NCI-H446 (cell line): ENCODE results near the gene KCNG2.
"Not testable (repeated sequence)": the region's sequence is repeated elsewhere in the genome, so short reads cannot be mapped to it uniquely, and the experiment has no call there.

Experiments
- DNase-seq, 2 experiments: peaks; one replicate each; lab custom pipeline; 2025; lab: John Stamatoyannopoulos, UW

Gene KCNG2

DNA sequence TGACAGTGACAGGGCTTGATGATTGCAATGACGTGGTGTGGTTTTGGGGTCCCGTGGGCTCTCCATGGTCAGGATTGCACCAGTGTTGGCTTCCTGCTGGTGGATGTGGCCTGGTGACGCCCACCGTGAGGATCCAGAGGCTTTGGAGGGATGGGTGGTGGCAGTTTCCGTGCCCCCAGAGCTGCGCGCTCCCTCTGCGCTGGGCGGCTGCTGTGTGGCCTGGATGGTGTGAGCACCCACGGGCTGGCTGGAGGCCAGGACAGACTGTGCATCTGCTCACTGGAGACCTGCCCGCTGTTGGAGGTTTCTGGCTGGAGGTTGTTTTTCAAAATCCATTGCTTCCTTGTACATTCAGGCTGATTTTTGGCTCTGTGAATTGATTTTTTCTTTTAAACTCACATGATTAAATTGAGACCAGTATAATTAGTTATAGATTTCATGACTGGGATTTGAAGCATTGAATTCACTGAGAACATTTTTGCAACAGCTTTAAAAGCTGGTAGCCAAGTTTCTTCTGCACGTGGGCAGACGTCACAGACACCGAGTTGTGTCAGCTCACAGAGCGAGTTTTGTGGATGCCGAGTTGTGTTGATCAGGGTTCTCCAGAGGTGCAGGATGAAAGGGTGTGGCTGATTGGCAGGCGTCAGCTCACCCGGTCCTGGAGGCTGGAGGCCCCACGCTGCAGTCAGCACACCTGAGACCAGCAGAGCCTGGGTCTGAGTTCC is 72.7 kb downstream of the KCNG2 start:
- DNase-seq: peak; percentile 9 to 46

DNA sequence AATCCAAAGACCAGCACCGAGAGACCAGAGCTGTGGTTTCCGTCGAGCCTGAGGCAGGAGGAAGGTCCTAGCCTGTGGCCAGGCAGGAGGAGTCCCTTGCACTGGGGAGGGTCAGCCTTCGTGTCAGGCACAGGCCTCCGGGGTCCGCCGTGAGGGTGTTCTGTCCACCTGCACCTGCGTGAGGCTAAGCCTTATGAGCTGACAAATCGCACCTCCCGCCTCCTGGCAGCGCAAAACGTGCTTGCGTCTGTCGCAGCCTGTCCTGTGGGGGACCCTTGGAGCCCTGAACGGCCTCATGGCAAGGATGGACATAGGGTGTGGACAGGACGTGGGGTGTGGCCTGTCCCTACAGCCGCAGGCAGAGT is 73.3 kb downstream of the KCNG2 start:
- DNase-seq: no peak

DNA sequence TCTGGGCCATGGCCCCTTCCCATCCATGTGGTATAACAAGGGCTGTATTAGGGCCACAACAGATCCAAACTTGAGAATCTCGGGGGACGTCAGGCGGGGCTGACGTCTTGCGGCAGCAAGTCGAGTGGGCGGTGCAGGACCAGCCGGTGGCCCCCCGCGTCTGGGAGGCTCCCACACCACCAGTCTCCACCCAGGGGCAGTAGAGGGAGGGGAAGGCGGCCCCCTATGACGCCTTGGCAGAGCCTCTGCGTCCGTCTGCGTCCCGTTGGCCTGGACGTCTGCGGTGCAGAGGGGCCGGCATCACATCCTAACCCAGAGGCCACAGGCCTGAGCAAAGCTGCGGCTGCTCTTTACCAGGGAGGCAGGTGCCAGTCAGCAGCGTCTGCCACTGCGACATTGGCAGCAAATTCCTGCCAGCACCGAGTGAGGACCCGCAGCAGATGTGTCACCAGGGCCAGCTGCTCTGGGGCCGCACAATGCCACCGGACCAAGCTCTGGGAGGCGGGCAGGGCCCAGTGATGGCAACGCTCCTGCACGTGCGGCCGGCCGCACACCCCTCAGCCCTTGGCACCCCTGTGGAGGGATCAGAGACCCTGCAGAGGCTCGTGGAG is 73.8 kb downstream of the KCNG2 start:
- no peak for DNase-seq

DNA sequence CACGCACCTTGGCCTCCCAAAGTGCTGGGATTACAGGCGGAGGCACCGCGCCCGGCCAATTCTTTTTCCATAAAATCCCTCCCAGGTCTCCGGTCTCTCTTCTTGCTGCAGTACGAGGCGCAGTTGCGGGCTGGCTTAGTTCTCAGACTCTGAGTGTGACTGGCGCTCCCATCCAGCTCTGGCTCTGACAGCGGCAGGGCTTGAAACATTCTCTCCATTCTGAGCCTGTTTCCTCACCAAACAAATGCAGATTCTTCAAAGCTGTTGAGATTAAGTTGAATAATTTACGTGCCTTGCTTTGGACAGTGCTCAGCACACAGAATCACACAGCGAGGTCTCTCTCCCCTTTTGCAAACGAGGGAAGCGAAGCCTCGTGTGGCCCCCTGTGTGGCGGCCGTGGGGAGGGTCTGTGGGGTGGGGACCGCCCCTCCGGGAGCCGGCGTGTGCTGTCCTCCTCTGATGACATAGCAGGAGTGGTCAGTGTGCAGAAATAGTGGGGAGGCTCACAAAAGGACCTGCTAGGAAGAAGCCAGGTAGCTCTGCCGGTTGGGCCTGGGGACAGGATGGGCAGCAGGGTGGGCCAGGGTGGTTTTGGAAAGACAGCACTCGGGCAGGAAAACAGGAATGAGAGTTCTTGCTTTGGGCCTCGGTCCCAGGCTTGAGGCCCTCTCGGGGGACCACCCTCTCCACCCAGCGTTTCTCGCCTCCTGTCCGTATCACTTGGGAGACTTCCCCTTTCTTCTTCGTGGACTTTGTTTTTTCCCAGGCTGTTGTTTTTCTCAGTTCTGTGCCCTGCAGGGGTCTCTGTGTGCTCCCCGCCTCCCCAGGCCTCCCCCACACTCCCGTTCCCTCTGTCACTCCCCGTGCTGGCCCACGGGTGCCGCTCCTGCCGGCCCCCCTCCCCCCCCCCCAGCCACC is 75.0 kb downstream of the KCNG2 start:
- no peak for DNase-seq

DNA sequence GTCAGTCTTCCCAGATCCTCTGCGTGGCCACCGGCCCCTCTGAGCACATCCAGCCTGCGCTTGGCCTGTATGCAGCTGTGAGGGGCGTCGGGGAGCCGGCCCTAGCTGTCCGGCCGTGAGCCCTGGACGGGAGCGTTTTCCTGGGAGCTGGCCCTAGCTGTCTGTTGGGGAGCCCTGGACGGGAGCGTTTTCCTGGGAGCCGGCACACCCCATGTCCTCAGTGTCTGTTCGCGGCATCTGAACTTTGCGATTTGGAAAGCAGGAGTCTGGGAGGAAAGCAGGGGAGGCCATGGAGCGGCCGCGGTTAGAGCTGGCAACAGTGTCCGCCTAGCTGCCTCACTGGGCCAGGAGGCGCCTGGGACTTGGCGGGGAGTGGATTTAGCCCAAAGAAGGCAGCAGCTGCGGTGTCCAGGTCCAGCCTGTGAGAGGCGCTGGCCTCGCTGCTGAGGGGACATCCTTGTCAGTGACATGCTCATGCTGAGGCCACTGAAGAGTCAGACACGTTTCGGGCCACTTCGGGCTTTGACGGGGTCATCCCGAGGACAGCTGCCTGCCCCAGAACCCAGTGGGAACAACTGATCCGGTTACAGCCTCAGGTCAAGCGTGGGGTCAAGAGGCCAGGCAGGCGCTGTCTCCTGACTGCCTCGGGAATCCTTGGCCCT is 75.8 kb downstream of the KCNG2 start:
- no peak for DNase-seq

- no peak for DNase-seq
Observed at GRCh38 chr18:79874553-79875530, 77.1 kb downstream of the KCNG2 start.

- DNase-seq: no peak
Observed at GRCh38 chr18:79875531-79875919, 77.8 kb downstream of the KCNG2 start.

GRCh38 chr18:79875931-79876461 is 78.3 kb downstream of the KCNG2 start:
- DNase-seq: no peak

DNA sequence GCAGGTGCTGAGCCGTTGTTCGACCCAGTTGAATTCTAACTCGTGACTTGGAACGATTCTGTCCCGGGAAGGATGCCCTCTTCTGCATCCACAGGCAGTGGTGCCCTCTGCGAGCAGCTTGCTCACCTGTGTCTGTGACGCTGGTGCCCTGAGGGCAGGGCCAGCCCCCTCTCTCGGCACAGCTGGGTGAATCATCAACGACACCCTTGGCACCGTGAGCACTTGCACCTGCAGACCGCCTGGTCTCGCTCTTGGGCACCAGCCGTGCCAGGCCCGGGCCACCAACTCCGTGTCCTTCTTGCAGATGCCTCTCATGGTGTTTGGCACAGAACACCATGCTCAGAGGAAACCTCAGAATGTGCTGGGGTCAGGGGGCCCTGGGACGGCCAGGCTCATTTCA is 78.8 kb downstream of the KCNG2 start:
- DNase-seq: no peak

DNA sequence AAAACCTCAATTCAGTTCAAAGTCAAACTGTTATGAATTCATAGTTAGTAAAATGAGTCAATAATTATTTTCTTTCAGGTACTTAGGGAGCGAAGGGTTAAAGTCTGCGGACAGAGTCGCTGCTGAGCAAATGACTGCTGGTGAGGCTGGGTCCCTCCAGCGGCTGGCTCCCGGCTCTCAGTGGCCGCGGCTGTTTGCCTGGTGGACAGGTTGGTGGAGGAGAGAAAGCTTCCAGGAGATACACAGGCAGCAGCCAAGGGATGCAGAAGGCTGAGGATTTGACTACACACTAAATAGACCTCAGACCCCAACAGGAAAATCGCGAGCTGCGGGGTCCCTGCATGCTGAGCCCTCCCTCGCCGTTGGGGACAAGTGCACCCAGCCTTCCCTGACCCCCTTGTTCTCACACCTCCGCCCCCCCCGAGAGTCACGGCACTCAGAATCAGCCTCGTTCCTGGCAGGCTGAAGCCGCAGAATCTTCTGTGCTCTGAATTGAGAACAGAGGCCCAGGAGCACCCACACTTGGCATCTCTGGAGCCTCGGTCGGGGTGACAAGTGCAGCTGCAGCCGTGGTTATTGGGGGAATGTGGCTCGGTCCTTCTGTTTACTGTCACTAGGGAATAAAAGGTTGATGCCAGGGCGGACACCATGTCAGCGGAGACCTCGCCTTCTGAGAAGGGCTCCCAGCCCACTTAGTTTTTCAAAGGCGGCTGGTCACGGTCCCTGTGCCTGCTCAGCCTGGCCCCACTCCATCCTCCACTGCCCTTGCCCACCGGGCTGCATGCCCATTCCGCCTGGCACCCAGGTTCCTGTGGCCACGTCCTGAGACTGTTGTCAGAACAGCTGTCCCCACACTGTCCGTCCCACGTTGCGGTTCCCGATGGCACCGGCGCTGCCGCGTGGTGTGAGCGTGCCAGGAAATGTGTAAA is 79.7 kb downstream of the KCNG2 start:
- no peak for DNase-seq

- DNase-seq: not testable (repeated sequence)
Observed at GRCh38 chr18:79878246-79878645, 80.5 kb downstream of the KCNG2 start.

- DNase-seq: no peak
Observed at GRCh38 chr18:79878741-79879378, 81.1 kb downstream of the KCNG2 start.

DNA sequence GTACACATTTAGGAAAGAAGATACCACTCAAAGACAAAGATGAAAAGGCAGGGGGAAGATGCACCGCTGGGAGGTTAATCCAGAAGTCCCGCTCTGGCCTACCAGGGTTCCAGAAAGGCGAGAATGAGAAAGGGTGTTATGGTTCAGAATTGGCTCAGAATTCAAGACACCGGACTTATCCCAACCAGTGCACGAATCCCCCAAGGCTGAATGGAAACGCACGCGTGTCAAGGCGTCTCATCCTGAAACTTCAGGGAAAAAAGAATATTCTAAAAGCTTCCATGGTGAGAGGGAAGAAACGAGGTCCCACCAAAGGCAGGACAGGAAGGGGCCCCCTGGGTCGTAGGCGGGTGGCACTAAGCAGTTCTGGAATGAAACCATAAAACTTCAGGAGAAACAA is 81.8 kb downstream of the KCNG2 start:
- DNase-seq: no peak

- no peak for DNase-seq
Observed at GRCh38 chr18:79881695-79882094, 84.0 kb downstream of the KCNG2 start.

- no peak for DNase-seq
Observed at GRCh38 chr18:79882522-79883241, 84.9 kb downstream of the KCNG2 start.

DNA sequence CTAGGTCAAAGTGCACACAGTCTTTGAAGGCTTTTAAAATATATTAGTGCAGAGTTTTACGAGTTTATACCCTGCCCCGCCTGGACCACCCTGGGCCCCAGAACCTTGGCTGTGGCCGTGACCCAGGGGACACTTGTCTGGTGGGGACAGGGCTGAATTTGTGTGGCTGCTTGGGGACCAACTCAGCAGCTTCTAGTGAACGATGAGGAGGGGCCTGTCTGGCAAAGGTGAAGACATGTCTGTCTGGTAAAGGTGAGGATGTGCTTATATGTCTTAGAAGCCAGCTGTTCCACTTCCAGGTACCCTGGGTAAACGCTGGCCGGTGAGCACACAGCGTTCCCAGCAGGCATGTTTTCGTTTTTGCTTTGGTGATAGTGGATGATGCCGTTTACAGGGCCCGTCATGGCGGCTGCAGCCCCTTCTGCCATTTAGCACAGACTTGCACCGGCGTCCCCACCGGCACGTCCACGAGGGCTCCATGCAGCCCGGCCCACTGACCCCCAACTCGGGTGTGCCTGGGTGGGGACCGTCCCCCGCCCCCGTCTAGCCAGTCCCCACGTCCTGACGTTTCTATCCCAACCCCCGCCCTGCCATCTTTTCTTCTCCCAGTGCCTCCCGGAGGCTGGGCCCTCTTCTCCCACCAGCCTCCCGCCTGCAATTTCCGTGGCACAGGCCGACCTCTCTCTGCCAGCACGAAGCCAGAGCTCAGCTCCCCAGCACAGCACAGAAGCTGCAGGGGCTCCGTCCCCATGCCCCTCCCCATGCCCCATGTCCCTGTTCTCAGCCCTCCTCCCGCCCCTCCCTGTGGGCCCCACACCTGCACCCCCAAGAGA is 85.9 kb downstream of the KCNG2 start:
- no peak for DNase-seq

DNA sequence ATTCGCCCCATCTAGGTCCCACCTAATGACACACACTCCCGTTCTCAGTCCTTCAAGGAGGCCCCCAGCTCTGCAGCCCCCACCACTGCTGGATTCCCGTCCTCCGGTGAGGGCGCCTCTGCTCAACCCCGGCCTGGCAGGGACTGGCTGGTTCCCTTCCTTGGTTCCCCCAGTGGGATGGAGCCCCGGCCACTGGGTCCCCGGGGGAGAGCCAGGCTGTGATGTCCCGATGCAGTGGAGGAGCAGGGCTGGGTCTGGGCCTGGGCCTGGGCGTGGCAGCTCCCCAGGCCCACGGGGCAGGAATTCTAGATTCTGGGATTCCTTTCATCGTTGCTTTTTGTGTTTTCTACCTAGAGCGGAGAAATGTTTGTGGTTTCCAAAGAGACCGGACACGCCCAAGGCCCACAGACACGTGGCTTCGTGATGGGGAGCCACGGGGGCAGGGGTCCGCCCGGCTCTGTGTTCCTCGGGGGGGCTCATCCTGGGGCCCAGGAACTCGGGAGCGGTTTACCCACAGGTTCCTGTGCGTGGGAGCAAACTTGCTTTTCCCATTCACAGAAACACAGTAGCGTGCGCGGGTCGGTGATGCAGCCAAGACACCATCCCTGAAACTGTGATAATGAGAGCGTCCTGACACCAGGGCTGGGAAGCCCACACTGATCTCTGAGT is 86.7 kb downstream of the KCNG2 start:
- no peak for DNase-seq
